Fibroblast of skin of left quadriceps (primary cell): ENCODE measurements around the gene SLC38A7.
"Not testable (repeated sequence)": the region's sequence is repeated elsewhere in the genome, so short reads cannot be mapped to it uniquely, and the experiment has no call there.

Source experiments
- DNase-seq, 2 experiments: peaks; one replicate each; pipeline ENCODE4 v3.0.0-alpha.2; 2013; ENCODE audit warnings: low read depth in 2 of 2

The SLC38A7 gene

GRCh38 chr16:58678716-58679115, 5.9 kb downstream of the SLC38A7 start:
- no peak for DNase-seq

GRCh38 chr16:58678269-58678668, 6.3 kb downstream of the SLC38A7 start:
- no peak for DNase-seq

- DNase-seq, result no peak
These were observed 13.5 kb downstream of the SLC38A7 start for GRCh38 chr16:58670946-58671583.

- DNase-seq, result no peak
These were observed 14.4 kb downstream of the SLC38A7 start for GRCh38 chr16:58670177-58670576.

GRCh38 chr16:58665200-58665599, 19.4 kb downstream of the SLC38A7 start:
- no peak for DNase-seq

GRCh38 chr16:58661199-58661830, 23.3 kb downstream of the SLC38A7 start:
- DNase-seq, result peak; percentile 53 to 57

GRCh38 chr16:58659911-58660310, 24.7 kb downstream of the SLC38A7 start:
- not testable (repeated sequence) for DNase-seq

- peak; percentile 2 to 8 for DNase-seq
These were observed 25.8 kb downstream of the SLC38A7 start for GRCh38 chr16:58658796-58659211.

- DNase-seq, result no peak
These were observed 27.7 kb downstream of the SLC38A7 start for GRCh38 chr16:58656899-58657298.

- DNase-seq, result no peak
These were observed 29.4 kb downstream of the SLC38A7 start for GRCh38 chr16:58655215-58655596.

GRCh38 chr16:58654560-58655214, 29.9 kb downstream of the SLC38A7 start:
- DNase-seq, result no peak

- DNase-seq, result no peak
These were observed 31.8 kb downstream of the SLC38A7 start for GRCh38 chr16:58652741-58653140.

- no peak for DNase-seq
These were observed 32.6 kb downstream of the SLC38A7 start for GRCh38 chr16:58651965-58652348.

- no peak for DNase-seq
These were observed 34.9 kb downstream of the SLC38A7 start for GRCh38 chr16:58649707-58650106.

- DNase-seq, result no peak
These were observed 37.5 kb downstream of the SLC38A7 start for GRCh38 chr16:58647107-58647506.

GRCh38 chr16:58644765-58645487, 39.6 kb downstream of the SLC38A7 start:
- no peak for DNase-seq

GRCh38 chr16:58644108-58644507, 40.5 kb downstream of the SLC38A7 start:
- no peak for DNase-seq

GRCh38 chr16:58640949-58641348, 43.6 kb downstream of the SLC38A7 start:
- DNase-seq, result no peak

GRCh38 chr16:58639836-58640235, 44.7 kb downstream of the SLC38A7 start:
- DNase-seq, result no peak

GRCh38 chr16:58639230-58639629, 45.3 kb downstream of the SLC38A7 start:
- no peak for DNase-seq

- peak; percentile 64 to 70 for DNase-seq
These were observed 46.2 kb downstream of the SLC38A7 start for GRCh38 chr16:58638148-58639036.
